Putamen (tissue), 1 donor: Measurements from ENCODE around the gene CD27.
"Not testable (repeated sequence)": the region's sequence is repeated elsewhere in the genome, so short reads cannot be mapped to it uniquely, and the experiment has no call there.

Experiments used
- DNase-seq: peaks from one replicate; pipeline ENCODE4 v3.0.0-alpha.2; 2016; ENCODE audit warnings: low spot score

Gene CD27

GRCh38 chr12:6461401-6462233, 16.9 kb downstream of the CD27 start:
- DNase-seq = peak; percentile 49

- no peak for DNase-seq
Observed at GRCh38 chr12:6462234-6462995, 17.7 kb downstream of the CD27 start.

DNA sequence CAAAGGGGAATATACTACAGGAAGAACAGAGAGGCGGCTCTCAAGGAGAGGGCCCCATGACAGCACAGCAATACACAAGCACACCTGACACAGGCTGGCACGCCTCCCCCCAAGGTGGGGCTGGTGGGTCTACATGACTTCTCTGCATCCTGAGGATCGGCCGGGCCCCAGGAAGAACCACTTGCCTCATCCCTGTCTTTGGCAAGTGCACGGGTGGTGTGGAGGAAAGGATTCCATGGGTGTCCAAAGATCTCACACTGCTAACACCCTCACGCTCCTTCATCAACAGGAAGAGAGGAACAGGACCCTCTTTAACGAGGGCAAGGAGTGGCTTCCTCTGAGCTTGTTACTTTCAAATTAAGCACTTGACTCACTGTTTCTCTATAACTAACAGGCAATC, 18.5 kb downstream of the CD27 start:
- no peak for DNase-seq

- DNase-seq = no peak
Observed at GRCh38 chr12:6463858-6464257, 19.1 kb downstream of the CD27 start.

- no peak for DNase-seq
Observed at GRCh38 chr12:6464531-6464930, 19.8 kb downstream of the CD27 start.

GRCh38 chr12:6465467-6466183, 20.9 kb downstream of the CD27 start:
- peak; percentile 61 for DNase-seq

- DNase-seq = no peak
Observed at GRCh38 chr12:6466184-6466573, 21.4 kb downstream of the CD27 start.

DNA sequence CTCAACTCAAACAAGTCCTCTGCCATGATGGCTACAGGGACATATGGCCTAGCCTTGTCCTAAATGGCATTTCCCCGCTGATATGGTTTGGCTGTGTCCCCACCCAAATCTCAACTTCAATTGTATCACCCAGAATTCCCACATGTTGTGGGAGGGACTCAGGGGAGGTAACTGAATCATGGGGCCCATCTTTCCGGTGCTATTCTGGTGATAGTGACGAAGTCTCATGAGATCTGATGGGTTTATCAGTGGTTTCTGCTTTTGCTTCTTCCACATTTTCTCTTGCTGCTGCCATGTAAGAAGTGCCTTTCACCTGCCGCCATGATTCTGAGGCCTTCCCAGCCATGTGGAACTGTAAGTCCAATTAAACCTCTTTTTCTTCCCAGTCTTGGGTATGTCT, 22.0 kb downstream of the CD27 start:
- DNase-seq = not testable (repeated sequence)

GRCh38 chr12:6467571-6468282, 23.0 kb downstream of the CD27 start:
- DNase-seq = not testable (repeated sequence)

GRCh38 chr12:6468283-6468575, 23.5 kb downstream of the CD27 start:
- no peak for DNase-seq

GRCh38 chr12:6469092-6469491, 24.3 kb downstream of the CD27 start:
- DNase-seq = no peak

DNA sequence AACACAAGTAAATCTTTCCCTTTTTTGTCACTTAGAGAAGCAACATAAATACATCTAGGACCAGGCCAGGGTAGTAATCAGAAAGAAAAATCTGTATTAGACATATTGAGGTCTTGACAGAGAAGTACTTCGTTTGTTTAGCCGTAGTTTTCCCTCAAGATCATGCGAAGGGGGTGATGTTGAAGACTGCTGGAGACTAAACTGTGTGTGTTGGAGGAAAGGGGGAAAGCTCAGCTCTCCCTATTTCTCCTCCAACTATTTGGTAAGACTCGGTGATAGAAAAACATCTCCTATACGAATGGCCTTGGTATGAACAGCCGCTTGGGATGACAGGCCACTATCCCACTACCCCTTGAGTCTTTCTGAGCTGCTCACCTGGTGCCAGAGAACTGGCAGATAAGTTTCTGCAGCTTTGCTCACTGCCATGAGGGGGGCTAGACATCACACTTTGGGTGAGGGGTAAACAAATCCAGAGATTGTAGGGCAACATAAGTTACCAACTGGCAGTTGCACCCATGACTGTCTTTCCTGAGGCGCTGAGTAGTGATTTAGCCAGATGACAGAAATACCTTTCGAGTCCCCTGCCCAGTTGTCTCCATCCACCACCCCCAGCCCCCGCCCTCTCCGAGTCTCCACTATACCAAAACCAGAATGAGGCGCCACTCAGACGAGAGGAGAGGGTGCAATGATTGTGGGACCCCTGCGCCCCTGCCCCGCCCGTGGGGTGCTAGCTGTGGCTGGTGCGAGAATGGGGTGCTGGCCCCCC, 25.0 kb downstream of the CD27 start:
- DNase-seq = no peak

DNA sequence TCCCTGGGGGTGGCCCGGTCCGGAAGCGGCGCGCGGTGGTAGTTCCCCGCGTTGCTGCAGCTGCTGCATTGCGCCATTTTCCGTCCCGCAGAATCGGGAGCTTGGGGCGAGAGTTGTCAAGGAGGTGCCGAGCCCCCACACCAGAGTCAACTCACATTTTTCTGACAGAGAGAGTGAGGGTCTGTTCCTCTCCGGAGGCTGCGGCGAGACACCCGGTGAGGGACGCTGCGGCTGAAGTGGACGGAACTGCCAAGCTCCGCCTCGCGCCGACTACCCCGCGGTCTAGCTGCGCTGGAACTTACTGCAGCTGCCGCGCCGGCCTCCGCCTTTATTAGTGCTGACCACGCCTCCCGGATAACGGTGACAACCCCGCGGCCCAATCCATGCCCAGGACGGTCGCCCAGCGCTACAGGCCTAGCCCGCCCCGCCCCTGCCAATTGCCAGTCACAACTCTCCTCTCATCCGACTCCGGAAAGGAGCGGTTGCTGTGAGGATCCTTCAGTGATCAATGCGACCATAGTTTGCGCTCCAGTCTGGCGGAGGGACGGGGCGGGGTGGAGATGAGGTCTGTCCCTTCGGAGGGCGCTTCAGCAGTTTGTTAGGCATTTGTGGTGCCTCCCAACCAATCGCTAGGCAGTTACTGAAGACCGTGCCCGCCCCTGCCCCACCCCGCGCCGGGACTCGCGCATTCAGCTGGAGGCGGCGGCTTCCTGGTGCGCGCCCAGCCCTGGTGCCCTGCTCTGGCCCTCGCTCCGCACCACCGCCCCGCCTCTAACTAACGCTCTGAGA, 25.8 kb downstream of the CD27 start, which contains the start of gene VAMP1:
Gene VAMP1 (minus strand): TSS at position 303 of the 789 bp plus-strand sequence. CDS start 146 bp downstream, at position 157.
- DNase-seq = peak; percentile 99

GRCh38 chr12:6471989-6472360, 27.2 kb downstream of the CD27 start:
- no peak for DNase-seq

- DNase-seq = no peak
Observed at GRCh38 chr12:6472491-6472890, 27.7 kb downstream of the CD27 start.

GRCh38 chr12:6475233-6475975, 30.6 kb downstream of the CD27 start:
- DNase-seq = not testable (repeated sequence)

DNA sequence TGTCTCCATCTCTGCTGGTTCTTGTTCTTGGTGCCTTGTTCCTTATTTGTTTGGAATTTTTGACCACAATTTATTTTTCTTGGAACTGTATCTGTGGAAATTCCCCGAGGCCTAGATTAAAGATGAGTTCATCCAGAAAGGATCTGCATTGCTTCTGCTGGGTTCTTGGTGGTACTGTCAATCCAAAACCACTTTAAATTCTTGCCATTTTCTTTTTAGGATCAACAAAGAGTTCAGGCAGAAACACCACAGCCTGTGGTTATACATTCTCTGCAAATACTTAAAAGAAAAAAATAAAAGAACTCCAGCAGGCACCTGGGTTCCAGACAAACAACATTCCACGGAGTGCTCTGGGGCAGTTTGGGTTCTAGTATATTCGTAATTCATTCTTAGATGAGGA, 31.7 kb downstream of the CD27 start:
- no peak for DNase-seq

DNA sequence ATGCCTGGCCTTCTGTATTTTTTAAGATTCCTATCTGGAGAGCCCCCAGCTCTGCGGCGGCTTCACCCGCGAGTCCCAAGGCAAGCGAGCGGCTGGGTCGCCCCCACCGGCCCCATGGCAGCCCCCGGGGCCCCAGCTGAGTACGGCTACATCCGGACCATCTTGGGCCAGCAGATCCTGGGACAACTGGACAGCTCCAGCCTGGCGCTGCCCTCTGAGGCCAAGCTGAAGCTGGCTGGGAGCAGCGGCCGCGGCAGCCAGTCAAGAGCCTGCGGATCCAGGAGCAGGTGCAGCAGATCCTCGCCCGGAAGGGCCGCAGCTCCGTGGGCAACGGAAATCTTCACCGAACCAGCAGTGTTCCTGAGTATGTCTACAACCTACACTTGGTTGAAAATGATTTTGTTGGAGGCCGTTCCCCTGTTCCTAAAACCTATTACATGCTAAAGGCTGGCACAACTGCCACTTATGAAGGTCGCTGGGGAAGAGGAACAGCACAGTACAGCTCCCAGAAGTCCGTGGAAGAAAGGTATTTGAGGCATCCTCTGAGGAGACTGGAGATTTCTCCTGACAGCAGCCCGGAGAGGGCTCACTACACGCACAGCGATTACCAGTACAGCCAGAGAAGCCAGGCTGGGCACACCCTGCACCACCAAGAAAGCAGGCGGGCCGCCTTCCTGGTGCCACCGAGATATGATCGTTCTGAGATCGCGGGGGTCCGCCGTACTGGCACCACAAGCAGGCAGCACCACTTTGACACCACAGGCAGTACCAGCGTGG, 33.0 kb downstream of the CD27 start:
- not testable (repeated sequence) for DNase-seq

DNA sequence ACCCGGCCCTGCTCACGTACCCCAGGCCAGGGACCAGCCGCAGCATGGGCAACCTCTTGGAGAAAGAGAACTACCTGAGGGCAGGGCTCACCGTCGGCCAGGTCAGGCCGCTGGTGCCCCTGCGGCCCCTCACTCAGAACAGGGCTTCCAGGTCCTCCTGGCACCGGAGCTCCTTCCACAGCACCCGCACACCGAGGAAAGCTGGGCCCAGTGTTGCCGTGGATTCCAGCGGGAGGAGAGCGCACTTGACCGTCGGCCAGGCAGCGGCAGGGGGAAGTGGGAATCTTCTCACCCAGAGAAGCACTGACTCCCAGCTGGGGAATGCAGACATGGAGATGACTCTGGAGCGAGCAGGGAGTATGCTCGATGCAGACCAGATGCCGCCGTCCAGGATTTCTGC, 33.7 kb downstream of the CD27 start:
- no peak for DNase-seq
